T-cell (primary cell): ENCODE data around the gene CAPS. TPM values are rescaled to one million over a fixed set of nuclear protein-coding genes. Genes with fewer than 3 reads are reported as not detected.

Source experiments
- ATAC-seq, 4 experiments: fragments of 200-7000 bp in 3 of 4; fragments of 150-1000 bp in 1 of 4; cut with Tn5 transposase; replicated peaks in 1 of 4; 1 replicate in 3 of 4; 2 replicates in 1 of 4; pipeline ENCODE4 v1.10.0; 2021; ENCODE audit warnings: moderate library complexity in 3 of 4, mild to moderate bottlenecking in 2 of 4, moderate number of reproducible peaks in 1 of 4
- CTCF ChIA-PET, 2 donors: fragments of 300-600 bp; sonication (Branson Sonifier 250); formaldehyde crosslinking; loops; one replicate each; lab custom pipeline; 2022; ENCODE audit warnings: antibody characterized with exemption in 2 of 2; lab: Charles Lee
- POLR2A ChIA-PET, 2 donors: fragments of 300-600 bp; sonication (Branson Sonifier 250); formaldehyde crosslinking; loops; one replicate each; lab custom pipeline; 2022; ENCODE audit warnings: antibody characterized with exemption in 2 of 2; lab: Charles Lee
- DNase-seq, 35 experiments: peaks; one replicate each; pipeline versions ENCODE4 v3.0.0 to v3.0.0-alpha.2; 2013 to 2023
- H3K27ac ChIP-seq: one replicate; pipeline ENCODE4 v1.5.1; 2013; ENCODE audit warnings: low read length
- H3K27me3 ChIP-seq, 2 experiments: replicated peaks in 1 of 2; 1 replicate in 1 of 2; 2 replicates in 1 of 2; pipeline versions ENCODE4 v1.6.1 to v1.7.0; 2013; ENCODE audit warnings: low read length in 1 of 2, mixed read lengths in 1 of 2; ENCODE audit not compliant: control insufficient read depth in 2 of 2, insufficient read depth in 2 of 2; ENCODE audit errors: extremely low read depth in 1 of 2
- H3K36me3 ChIP-seq, 2 donors: 1 replicate in 1 of 2; 2 replicates in 1 of 2; pipeline versions ENCODE4 v1.6.1 to v1.7.0; 2013; ENCODE audit warnings: low read length in 1 of 2; ENCODE audit not compliant: control insufficient read depth in 2 of 2, insufficient read depth in 1 of 2; ENCODE audit errors: extremely low read depth in 1 of 2
- H3K4me1 ChIP-seq, 2 experiments: 1 replicate in 1 of 2; 2 replicates in 1 of 2; pipeline versions ENCODE4 v1.6.1 to v1.7.0; 2013; ENCODE audit warnings: low read length in 2 of 2, mixed read lengths in 1 of 2; ENCODE audit not compliant: insufficient read depth in 2 of 2, control insufficient read depth in 1 of 2; ENCODE audit errors: extremely low read depth in 1 of 2
- H3K4me3 ChIP-seq, 2 donors: 1 replicate in 1 of 2; 2 replicates in 1 of 2; pipeline versions ENCODE4 v1.5.1 to v1.7.0; 2013; ENCODE audit warnings: mild to moderate bottlenecking in 2 of 2, low read length in 1 of 2, moderate library complexity in 1 of 2; ENCODE audit not compliant: control insufficient read depth in 1 of 2; ENCODE audit errors: extremely low read depth in 1 of 2
- H3K9me3 ChIP-seq: 2 replicates; pipeline ENCODE4 v1.7.0; 2013
- H3K27ac Mint-ChIP-seq, 2 donors: one replicate each; pipeline ENCODE4 v1.8.0; 2020 to 2021; ENCODE audit warnings: mild to moderate bottlenecking in 2 of 2, mixed read lengths in 2 of 2
- H3K27me3 Mint-ChIP-seq, 2 donors: one replicate each; pipeline ENCODE4 v1.8.0; 2021 to 2022; ENCODE audit warnings: mixed read lengths in 2 of 2
- H3K36me3 Mint-ChIP-seq: one replicate; pipeline ENCODE4 v1.8.0; 2021; ENCODE audit warnings: mixed read lengths
- H3K4me1 Mint-ChIP-seq, 3 donors: one replicate each; pipeline ENCODE4 v1.8.0; 2020 to 2022; ENCODE audit warnings: mixed read lengths in 3 of 3, mild to moderate bottlenecking in 1 of 3
- H3K4me3 Mint-ChIP-seq, 3 donors: one replicate each; pipeline ENCODE4 v1.8.0; 2020 to 2022; ENCODE audit warnings: mild to moderate bottlenecking in 3 of 3, mixed read lengths in 3 of 3, moderate library complexity in 3 of 3
- H3K9me3 Mint-ChIP-seq, 3 donors: one replicate each; pipeline ENCODE4 v1.8.0; 2020 to 2022; ENCODE audit warnings: mixed read lengths in 3 of 3
- WGBS: methylation state at CpG from one replicate; pipeline ENCODE4 v1.1.5; 2013; ENCODE audit warnings: missing lambda C conversion rate; ENCODE audit not compliant: insufficient coverage; 5-methylcytosine and 5-hydroxymethylcytosine counted together
- total RNA-seq, 35 experiments: library from RNA in 6 of 35; stranded (reverse) in 6 of 35; fragments of 120-200 nt in 1 of 35; gene quantifications; one replicate each; pipeline versions ENCODE4 v1.2.1 to v1.2.4 and lab custom pipeline; 2013 to 2026

Gene CAPS
- total RNA-seq, 5 donors from 2014 or later (not counting 1 experiment from before 2014, with no cell fraction given): 43.3 to 74.8 (median 69.8) TPM

GRCh38 chr19:5923356-5923755, 9.3 kb downstream of the CAPS start:
- ATAC-seq: no peak
- WGBS: 97% methylated on average over 13 of the region's 16 CpGs
- DNase-seq: no peak
- Histone ChIP-seq H3K27ac (no peak overlapping the region), H3K9me3 (no peaks in the 10 kb centered on the region), H3K27me3 (no peaks in the 10 kb centered on the region), H3K4me1 (no peaks in the 10 kb centered on the region), H3K36me3 (peaks cover 57 to 96% of the 10 kb centered on the region in 2 donors), H3K4me3 (no peak overlapping the region)
- Mint-ChIP-seq H3K4me1 (no peaks in the 10 kb centered on the region), H3K9me3 (no peaks in the 10 kb centered on the region), H3K4me3 (no peak overlapping the region), H3K36me3 (peaks cover 41% of the 10 kb centered on the region), H3K27ac (no peak overlapping the region), H3K27me3 (no peaks in the 10 kb centered on the region)
- ChIA-PET POLR2A (no interaction called here), CTCF (no interaction called here)

- no peak overlapping the region for H3K4me3 Mint-ChIP-seq
- no peak overlapping the region for H3K27ac ChIP-seq
- H3K4me3 ChIP-seq: no peak overlapping the region
- H3K27ac Mint-ChIP-seq: no peak overlapping the region
- no peaks in the 10 kb centered on the region for H3K9me3 Mint-ChIP-seq
- H3K27me3 ChIP-seq: no peaks in the 10 kb centered on the region
- WGBS: 93% methylated on average over 3 of the region's 18 CpGs
- DNase-seq (no peak), ATAC-seq (no peak)
- POLR2A ChIA-PET: no interaction called here
- no peaks in the 10 kb centered on the region for H3K4me1 Mint-ChIP-seq
- no peaks in the 10 kb centered on the region for H3K27me3 Mint-ChIP-seq
- no peaks in the 10 kb centered on the region for H3K4me1 ChIP-seq
- peaks cover 62 to 97% of the 10 kb centered on the region in 2 donors for H3K36me3 ChIP-seq
- H3K9me3 ChIP-seq: no peaks in the 10 kb centered on the region
- CTCF ChIA-PET: no interaction called here
- H3K36me3 Mint-ChIP-seq: peaks cover 48% of the 10 kb centered on the region
Measured at GRCh38 chr19:5925830-5926427, 11.9 kb downstream of the CAPS start.

DNA sequence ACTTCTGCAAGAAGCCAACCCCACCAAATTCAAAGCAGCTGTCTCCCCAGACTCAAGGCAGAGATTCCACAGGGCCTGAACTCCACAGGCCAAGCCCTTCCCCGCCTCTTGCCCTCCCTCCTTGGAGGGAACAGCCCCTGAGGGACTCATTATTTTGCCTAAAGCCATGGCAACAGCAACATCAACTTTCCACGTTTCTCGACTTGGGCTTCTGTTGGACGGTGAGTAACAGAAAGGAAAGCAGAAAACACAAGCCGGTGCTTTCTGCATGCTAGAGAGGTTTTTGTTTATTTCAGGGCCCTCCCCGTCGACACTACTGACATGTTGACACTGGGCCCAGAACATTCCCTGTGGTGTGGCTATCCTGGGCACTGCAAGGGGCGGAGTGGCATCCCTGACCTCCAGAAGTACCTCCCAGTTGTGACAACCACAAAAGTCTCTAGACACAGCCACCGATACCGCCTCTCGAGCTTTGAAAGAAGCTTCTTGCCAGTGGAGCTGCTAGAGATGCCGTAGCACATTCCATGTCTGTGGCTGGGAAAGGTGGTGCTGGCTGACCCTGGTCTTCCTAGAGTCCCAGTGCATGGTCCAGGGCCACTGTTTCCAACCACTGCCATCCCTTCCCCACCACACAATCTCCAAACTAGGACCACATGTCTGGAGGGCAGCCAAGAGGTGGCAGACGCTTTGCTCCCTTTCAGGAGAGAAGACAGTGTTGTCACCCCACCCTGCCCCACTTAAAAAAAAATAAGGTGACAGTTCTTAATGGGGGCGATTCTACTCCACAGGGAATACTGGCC, 12.8 kb downstream of the CAPS start:
- H3K4me1 Mint-ChIP-seq: no peaks in the 10 kb centered on the region
- CTCF ChIA-PET: no interaction called here

GRCh38 chr19:5927441-5927821, 13.4 kb downstream of the CAPS start:
- H3K36me3 Mint-ChIP-seq: peaks cover 43% of the 10 kb centered on the region
- Histone ChIP-seq H3K4me1 (no peaks in the 10 kb centered on the region), H3K4me3 (no peak overlapping the region), H3K36me3 (peaks cover 57 to 97% of the 10 kb centered on the region in 2 donors), H3K27me3 (no peaks in the 10 kb centered on the region), H3K27ac (no peak overlapping the region), H3K9me3 (no peaks in the 10 kb centered on the region)
- no peak for ATAC-seq
- no peaks in the 10 kb centered on the region for H3K9me3 Mint-ChIP-seq
- no peaks in the 10 kb centered on the region for H3K27me3 Mint-ChIP-seq
- 91% methylated on average over 8 of the region's 8 CpGs for WGBS
- no peaks in the 10 kb centered on the region for H3K4me1 Mint-ChIP-seq
- ChIA-PET CTCF (no interaction called here), POLR2A (no interaction called here)
- H3K4me3 Mint-ChIP-seq: no peak overlapping the region
- no peak overlapping the region for H3K27ac Mint-ChIP-seq
- DNase-seq: no peak

More for the DNA sequence above, 12.8 kb downstream of the CAPS start:
- 88% methylated on average over 4 of the region's 14 CpGs for WGBS
- DNase-seq (no peak), ATAC-seq (no peak)
- Mint-ChIP-seq H3K27me3 (no peaks in the 10 kb centered on the region), H3K4me3 (no peak overlapping the region), H3K9me3 (no peaks in the 10 kb centered on the region), H3K36me3 (peaks cover 49% of the 10 kb centered on the region), H3K27ac (no peak overlapping the region)
- Histone ChIP-seq H3K36me3 (peaks cover 58 to 97% of the 10 kb centered on the region in 2 donors), H3K27me3 (no peaks in the 10 kb centered on the region), H3K4me3 (no peak overlapping the region), H3K9me3 (no peaks in the 10 kb centered on the region), H3K4me1 (no peaks in the 10 kb centered on the region), H3K27ac (no peak overlapping the region)
- POLR2A ChIA-PET: no interaction called here

- H3K27ac Mint-ChIP-seq: no peak overlapping the region
- ATAC-seq (no peak), DNase-seq (no peak)
- H3K4me3 Mint-ChIP-seq: no peak overlapping the region
- CTCF ChIA-PET: no interaction called here
- no peak overlapping the region for H3K4me3 ChIP-seq
- H3K9me3 ChIP-seq: no peaks in the 10 kb centered on the region
- H3K27ac ChIP-seq: no peak overlapping the region
- no peaks in the 10 kb centered on the region for H3K4me1 ChIP-seq
- POLR2A ChIA-PET: no interaction called here
- H3K4me1 Mint-ChIP-seq: peaks cover 0 to 4% (median 0%) of the 10 kb centered on the region in 3 donors
- H3K27me3 ChIP-seq: no peaks in the 10 kb centered on the region
- H3K36me3 ChIP-seq: peaks cover 55 to 99% of the 10 kb centered on the region in 2 donors
- 96% methylated on average over 9 of the region's 13 CpGs for WGBS
- no peaks in the 10 kb centered on the region for H3K27me3 Mint-ChIP-seq
- H3K9me3 Mint-ChIP-seq: no peaks in the 10 kb centered on the region
- H3K36me3 Mint-ChIP-seq: peaks cover 37% of the 10 kb centered on the region
Measured at GRCh38 chr19:5929179-5929578, 15.1 kb downstream of the CAPS start.

GRCh38 chr19:5929625-5930024, 15.6 kb downstream of the CAPS start:
- Histone ChIP-seq H3K4me3 (no peak overlapping the region), H3K4me1 (no peaks in the 10 kb centered on the region), H3K36me3 (peaks cover 50 to 98% of the 10 kb centered on the region in 2 donors), H3K27me3 (no peaks in the 10 kb centered on the region), H3K9me3 (no peaks in the 10 kb centered on the region), H3K27ac (no peak overlapping the region)
- Mint-ChIP-seq H3K36me3 (peaks cover 35% of the 10 kb centered on the region), H3K4me1 (peaks cover 0 to 4% (median 0%) of the 10 kb centered on the region in 3 donors), H3K27me3 (no peaks in the 10 kb centered on the region), H3K4me3 (no peak overlapping the region), H3K9me3 (no peaks in the 10 kb centered on the region), H3K27ac (no peak overlapping the region)
- ATAC-seq: no peak
- CTCF ChIA-PET: no interaction called here
- 97% methylated on average over 12 of the region's 14 CpGs for WGBS
- POLR2A ChIA-PET: no interaction called here
- DNase-seq: no peak
